Activated CD4-positive, alpha-beta T cell treated with anti-CD3 and anti-CD28 coated beads for 48 hours (primary cell): ENCODE data around the gene EYA4.
A peak's percentile ranks its signal among the peaks of the same experiment; 100 is the strongest.
"Not testable (repeated sequence)": the region's sequence is repeated elsewhere in the genome, so short reads cannot be mapped to it uniquely, and the experiment has no call there.

Source experiments
- DNase-seq: peaks from one replicate; pipeline ENCODE4 v3.0.0-alpha.2; 2020

EYA4 gene

DNA sequence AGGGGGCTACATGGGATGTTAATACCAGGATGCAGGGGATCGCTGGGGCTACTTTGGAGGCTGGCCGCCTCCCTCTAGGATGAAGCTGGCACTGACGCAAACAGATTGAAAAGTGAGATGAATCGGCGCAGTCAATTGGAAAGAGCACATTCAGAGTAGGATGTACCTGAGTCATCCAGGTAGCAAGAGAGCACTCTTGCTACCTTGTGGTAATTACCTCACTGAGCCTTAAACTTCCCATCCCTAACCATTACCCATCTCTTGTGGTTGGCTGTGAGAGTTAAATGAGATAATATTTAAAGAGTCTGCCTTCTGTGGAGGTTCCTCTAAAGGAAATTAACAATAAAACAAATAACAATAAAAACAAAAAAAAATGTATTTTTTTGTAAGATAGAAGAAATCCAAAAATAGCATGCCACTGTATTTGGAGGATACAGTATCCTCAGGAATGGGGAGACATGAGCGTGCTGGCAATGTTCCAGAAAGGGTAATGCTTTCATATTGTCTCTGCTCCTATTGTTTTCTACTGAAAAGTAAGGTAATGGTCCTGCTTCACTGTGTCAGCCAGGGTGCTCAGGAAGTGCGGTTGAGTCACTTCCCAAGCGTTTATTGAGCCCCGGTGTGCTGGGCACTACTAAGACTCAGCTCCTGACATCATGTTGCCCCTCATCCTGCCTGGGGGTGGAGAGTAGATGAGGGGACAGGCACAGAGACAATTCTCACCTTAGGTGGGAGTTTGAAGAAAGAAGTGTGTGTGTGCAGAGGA is 301.1 kb downstream of the EYA4 start:
- DNase-seq = no peak

DNA sequence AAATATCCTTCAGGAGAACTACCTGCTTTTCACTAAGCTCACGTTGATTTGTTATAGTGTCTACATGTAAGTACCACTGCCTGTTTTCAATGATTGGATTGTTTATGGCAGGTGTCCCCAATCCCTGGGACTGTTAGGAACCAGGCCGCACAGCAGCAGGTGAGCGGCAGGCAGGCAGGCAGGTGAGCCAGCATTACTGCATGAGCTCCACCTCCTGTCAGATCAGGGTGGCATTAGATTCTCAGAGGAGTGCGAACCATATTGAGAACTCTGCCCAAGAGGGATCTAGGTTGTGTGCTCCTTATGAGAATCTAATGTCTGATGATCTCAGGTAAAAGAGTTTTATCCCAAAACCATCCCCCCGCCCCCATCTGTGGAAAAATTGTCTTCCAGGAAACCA is 303.3 kb downstream of the EYA4 start:
- no peak for DNase-seq

GRCh38 chr6:133546098-133546497 is 304.9 kb downstream of the EYA4 start:
- DNase-seq = no peak

DNA sequence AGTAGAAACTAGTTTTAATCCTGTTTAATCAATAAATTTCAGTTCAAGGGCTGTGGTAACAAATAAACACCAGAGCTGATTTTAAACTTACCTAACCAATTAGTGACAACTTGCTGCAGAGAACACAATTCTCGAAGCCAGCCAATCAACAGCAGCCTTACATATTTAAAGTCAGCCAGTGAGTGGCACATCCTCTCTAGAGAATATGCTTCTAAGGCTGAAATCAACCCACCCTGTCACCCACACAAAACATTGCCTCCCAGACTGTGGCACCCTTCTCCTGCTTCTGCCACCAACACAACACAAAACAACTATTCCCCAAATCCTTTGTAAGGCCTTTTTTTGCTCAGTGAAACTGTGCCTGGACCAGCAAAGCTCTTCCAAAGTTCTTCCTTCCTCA is 306.0 kb downstream of the EYA4 start:
- DNase-seq = no peak

- DNase-seq = no peak
Measured at GRCh38 chr6:133548423-133549159, 307.4 kb downstream of the EYA4 start.

- DNase-seq = no peak
Measured at GRCh38 chr6:133549371-133549801, 308.2 kb downstream of the EYA4 start.

DNA sequence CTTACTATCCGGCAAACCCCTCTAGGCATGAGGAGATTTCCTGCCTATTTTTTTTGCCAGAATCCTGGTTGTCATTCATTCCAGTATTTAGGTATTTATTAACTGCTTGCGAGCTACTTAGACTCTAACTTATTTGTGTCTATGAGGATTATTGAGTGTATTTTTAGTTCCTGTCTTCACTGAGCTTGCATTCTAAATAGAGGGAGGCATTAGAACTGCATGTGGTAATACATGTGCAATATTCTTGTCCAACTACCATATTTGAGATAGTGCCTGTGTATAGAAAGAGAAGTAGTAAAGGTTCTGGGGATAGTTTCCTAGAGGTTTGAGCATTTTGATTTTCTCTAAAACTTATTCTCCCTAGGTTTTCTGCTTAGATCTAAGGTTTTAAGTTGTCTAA is 308.9 kb downstream of the EYA4 start:
- DNase-seq = no peak

DNA sequence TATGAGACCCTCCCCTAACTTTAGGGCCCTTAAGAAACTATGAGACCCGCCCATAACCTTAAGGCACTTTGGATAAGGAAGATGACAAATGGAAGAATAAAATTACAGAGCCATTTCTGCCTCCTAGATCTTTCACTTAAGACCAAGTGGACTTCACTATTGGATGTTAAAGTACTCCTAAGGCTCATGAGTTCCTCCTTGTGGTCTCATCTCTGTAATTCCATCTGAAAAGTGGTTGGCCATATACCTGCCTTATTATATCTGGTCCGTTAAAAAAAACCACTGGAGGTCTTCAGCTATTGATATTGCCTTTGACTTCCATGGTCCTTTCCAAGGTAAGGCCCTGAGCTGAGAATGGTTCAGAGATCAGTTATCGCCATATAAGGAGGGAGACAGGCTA is 310.3 kb downstream of the EYA4 start:
- DNase-seq = no peak

DNA sequence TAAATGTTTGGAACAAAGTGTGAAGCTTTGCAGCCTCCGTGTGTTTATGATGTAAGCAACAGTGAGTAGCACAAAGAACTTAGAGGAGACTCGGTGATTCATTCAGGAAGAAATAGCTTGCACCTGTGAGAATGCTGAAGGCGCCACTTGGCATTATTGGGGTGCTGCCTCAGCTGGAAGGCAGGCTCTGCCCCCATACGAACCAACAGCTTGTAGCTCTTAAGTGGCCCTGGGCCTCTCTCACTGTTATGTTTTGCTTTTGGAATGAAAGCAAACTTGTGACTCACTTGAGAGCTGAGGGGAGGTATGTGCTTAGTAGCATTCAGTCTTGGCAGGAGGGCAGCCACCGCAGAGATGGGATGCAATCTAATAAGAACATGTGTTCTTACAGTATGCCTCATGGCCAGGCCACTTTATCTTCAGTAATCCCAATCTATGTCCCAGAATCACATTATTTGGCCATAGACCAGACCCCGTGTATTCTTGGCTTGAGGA is 310.7 kb downstream of the EYA4 start:
- DNase-seq = no peak

DNA sequence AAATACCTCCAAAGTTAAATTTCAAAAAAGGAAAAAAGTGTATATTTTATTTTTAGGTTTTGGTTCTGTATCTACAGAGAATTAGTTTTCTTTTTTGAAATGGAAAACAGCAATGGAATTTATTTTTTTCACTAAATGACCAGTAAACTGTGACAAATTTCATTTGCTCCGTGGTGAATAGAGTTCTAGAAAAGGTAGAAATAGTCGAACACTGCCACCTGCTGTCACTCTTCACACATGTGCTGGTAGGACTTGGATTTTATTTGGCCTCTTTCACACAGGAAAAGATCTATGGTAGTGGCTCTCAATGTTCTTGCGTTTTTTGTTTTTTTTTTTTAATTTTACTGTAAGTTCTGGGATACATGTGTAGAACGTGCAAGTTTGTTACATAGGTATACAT is 312.5 kb downstream of the EYA4 start:
- peak; percentile 20 for DNase-seq

DNA sequence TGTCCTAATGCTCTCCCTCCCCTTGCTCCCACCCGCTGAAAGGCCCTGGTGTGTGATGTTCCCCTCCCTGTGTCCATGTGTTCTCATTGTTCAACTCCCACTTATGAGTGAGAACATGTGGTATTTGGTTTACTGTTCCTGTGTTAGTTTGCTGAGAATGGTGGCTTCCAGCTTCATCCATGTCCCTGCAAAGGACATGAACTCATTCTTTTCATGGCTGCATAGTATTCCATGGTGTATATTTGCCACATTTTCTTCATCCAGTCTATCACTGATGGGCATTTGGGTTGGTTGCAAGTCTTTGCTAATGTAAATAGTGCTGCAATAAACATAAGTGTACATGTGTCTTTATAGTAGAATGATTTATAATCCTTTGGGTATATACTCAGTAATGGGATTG is 313.0 kb downstream of the EYA4 start:
- DNase-seq = not testable (repeated sequence)

- DNase-seq = no peak
Measured at GRCh38 chr6:133555685-133556084, 314.5 kb downstream of the EYA4 start.

- no peak for DNase-seq
Measured at GRCh38 chr6:133559926-133560325, 318.8 kb downstream of the EYA4 start.

DNA sequence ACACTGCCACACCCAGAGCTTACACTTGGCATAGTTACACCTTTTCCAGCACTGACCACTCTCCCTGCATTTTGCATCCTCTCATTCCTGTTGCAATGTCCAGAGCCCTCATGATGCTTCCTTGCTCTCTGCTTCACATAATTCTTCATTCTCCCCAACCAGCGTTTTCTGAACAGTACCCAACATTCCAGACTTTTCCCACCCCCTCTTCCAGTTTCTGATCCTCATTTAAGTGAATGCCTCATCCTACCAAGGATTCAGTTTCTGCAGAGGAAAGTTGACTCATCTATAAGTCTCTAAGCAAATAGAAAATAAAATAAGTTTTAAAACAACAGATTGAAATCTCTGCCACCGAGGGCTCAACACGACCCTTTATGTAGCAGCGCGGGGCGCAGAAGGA is 326.5 kb downstream of the EYA4 start:
- DNase-seq = no peak

- peak; percentile 33 for DNase-seq
Measured at GRCh38 chr6:133568970-133569889, 328.1 kb downstream of the EYA4 start.

GRCh38 chr6:133571681-133572080 is 330.5 kb downstream of the EYA4 start:
- no peak for DNase-seq

GRCh38 chr6:133577851-133578250 is 336.7 kb downstream of the EYA4 start:
- DNase-seq = no peak
